NCI-H510A (cell line): ENCODE data around the gene LIFR.
A peak's percentile ranks its signal among the peaks of the same experiment; 100 is the strongest.

Experiments
- DNase-seq: peaks from one replicate; lab custom pipeline; 2025; lab: John Stamatoyannopoulos, UW

The LIFR gene

DNA sequence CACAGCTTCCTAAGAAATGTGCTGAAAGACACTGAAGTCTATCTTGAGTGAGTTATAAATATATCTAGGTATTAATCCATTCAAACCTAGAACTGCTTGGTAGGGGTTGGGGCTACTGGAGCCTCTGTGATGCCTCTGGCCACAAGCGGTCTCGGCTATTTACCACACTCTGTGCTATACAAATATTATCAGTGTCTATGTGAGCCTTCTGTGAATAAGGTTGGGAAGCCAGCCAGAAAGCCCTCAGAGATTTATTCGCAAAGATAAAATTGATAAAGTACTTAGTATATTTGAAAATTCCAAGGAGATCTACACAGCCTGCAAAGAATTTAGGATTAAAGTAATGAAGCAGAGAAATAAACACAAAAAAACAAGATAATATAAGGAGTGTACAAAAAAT is 41.4 kb downstream of the LIFR start:
- no peak for DNase-seq

DNA sequence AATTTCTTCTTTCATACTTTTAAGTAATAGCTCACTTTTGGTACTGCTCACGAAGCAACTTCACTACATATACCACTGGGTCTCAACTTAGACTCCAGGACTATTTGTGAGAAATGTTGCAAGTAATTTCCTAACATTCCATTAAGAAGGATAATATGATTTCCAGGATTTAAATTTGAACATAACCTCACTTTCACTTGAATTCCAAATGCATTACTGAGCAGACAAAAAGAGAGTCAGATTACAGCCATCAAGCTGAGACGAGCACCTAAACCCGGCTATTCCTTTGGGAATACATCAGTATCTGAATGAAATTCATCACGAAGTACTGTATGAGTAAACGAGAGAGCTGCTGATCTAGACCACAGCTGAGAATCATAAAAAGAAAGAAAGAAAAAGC is 47.3 kb downstream of the LIFR start:
- no peak for DNase-seq

DNA sequence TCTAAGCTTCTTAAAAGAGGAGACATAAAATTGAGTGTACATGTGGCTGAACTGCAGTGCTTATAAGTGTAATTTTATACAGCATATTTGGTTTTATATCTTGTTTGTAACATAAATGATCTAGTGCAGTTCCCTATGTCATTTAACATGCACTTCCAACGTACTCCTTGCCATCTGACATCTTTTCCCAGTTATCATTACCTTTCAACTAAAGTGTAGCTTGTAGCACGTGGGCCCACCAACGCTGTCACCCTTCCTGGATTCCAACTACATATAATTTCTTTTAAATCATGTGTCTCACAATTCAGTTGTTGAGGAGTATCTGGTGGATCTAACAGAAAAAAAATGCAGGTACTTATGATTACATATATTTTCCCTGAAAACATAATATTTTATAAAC is 50.1 kb downstream of the LIFR start:
- no peak for DNase-seq

GRCh38 chr5:38500573-38501260 is 55.7 kb downstream of the LIFR start:
- no peak for DNase-seq

- DNase-seq = no peak
Measured at GRCh38 chr5:38497946-38498345, 58.5 kb downstream of the LIFR start.

GRCh38 chr5:38494763-38495162 is 61.7 kb downstream of the LIFR start:
- no peak for DNase-seq

GRCh38 chr5:38494175-38494574 is 62.3 kb downstream of the LIFR start:
- DNase-seq = no peak

- DNase-seq = no peak
Measured at GRCh38 chr5:38483805-38484398, 72.5 kb downstream of the LIFR start.

DNA sequence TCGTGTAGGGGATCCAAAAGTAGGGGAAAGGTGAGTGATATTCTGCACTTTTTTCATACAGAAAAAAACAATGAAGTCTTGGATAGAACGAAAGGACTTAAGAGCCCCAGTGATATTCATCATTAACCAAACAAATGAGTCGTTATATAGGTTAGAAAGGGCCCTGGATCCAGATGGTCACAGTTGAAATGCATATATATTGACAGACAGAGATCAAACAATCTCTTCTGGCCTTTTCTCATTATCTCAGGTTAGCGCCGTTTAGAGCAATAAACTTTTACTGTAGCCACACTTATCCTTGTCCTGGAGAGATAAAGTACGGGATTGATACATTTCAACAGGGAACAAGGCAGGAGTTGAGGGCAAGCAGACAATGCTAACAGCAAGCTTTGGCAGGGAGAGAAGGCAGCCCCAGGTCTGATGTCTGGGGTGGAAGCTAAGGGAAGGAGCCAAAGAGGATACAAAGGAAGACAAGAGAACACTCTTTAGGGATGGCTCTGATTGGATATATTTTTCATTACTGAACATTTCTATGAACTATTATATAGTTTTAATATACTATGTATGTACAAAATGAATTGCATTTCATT is 77.0 kb downstream of the LIFR start:
- no peak for DNase-seq

DNA sequence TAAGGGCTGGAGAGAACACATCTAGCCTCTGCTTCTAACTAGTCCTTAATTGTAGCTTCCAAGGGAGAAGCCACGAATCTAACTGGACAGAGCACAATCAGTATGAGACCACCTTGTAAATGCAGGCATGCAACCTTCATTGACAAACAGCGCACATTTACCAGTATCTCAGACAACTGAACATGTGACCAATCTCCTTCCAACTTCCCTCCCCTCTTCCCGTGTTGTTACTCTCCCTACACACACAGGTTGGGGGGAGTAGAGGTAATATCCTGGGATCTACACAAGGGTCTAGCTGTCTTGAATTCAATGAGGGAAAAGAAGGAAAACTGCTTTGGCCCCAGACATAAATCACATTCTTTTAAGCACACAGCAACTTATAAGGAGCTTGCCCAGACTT is 77.6 kb downstream of the LIFR start:
- no peak for DNase-seq

- no peak for DNase-seq
Measured at GRCh38 chr5:38478166-38478565, 78.3 kb downstream of the LIFR start.

DNA sequence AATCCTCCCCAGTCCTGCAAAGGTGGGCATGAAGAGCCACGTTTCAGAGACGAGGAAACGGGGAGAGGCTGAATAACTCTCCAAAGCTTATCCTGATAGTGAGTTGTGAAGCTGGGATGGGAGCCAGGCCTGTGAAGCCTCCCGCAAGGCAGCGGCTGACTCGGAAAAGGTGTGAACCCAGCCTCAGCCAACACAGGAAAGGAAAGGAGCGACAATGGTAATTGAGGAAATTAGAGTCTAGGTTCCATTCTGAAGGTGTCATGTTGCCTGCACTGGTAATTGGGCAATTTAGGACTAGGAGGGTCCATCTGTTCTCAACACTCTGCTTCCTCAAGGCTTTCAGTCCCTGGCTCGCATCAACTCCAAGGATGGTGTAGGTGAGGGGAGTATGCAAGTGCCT is 83.4 kb downstream of the LIFR start:
- no peak for DNase-seq

- DNase-seq = no peak
Measured at GRCh38 chr5:38472541-38472940, 83.9 kb downstream of the LIFR start.

DNA sequence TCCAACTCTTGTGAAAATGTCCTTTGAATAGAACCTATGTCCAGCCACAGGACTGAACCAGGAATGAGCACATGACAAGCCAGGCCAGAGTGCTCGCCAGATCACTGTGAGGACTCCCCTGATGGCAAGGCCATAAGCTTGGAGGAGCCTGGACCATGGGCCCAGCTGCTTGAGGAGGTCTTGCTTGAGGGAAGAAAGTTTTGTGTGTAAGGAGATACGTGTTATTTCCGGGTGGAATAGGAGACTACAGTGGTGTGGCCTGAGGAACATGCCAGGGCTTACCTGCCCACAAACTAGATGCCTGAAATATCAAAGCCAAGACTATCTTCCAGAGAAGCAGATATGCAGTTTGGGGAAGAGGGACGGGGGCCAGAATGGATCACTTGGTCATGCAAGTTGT is 84.7 kb downstream of the LIFR start:
- no peak for DNase-seq

GRCh38 chr5:38469707-38470267 is 86.7 kb downstream of the LIFR start:
- DNase-seq = no peak

GRCh38 chr5:38468978-38469706 is 87.3 kb downstream of the LIFR start:
- DNase-seq = no peak

- DNase-seq = no peak
Measured at GRCh38 chr5:38468202-38468673, 88.2 kb downstream of the LIFR start.

DNA sequence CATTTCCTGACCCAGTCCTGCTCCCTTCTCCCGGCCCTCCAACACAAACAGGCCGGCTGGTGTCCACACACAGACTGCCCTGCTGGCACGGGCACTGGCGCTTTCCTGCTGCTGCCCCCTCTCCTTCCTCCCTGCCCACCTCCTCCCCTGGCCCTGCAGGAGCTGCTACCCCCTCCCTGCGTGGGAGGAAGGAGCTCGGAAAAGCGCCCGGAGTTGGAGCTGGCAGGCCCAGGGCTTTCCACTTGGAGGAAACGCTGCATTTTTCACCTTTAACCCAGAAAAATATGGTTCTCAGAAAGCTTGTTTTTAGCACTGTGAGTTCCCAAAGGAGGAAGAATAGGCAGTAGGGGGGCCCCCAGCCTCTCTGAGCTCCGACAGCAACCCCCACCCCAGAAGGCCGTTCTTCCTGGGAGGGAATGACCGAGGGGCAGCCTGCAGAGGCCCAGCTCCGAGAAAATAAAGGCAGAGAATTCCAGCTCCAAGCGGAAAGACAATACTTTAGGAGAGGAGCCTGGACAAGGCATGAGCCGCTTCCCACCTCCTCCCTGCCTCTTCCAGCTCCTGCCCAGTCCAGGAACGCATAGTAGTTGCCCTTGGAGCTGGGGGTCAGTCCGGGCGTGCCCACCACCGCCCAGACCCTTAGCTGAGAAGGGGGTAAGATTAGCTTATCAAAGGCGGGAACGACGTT is 88.9 kb downstream of the LIFR start:
- no peak for DNase-seq

DNA sequence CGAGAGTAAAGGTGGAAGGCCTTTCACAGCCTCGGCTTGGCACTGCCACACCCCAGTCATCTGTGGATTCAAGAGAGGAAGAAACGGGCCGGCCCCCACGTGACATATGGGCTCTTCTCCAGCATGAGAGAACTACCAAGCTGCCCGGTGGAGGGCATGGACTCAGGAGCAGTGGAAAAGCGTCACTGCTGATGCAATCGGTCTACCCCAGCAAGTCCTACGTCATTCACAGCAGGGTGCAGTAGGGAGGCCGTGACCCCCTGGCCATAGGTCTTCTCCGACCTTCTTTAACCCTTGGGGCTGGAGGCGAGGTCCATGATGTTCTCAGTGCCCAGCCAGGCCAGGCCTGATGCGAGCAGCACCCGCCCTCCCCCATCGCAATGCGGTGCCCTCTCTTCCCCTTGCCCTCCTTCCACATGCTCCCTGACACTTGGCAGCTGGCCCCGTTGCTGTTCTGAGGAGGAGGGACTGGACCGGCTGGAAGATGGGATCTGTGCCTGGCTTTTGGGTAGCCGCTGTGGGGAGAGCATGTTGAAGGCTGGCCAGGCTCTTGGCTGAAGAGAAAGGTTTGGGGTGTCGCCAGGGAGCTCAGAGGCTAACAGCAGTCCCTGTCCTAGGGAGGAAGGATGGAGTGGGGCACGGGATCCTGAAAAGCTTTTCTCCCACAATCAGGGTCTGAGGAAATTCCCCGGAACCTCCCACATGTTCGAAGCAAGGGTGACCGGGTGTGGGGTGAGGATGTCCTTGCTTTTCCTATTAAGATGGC is 89.8 kb downstream of the LIFR start:
- no peak for DNase-seq

- no peak for DNase-seq
Measured at GRCh38 chr5:38465702-38466423, 90.6 kb downstream of the LIFR start.

DNA sequence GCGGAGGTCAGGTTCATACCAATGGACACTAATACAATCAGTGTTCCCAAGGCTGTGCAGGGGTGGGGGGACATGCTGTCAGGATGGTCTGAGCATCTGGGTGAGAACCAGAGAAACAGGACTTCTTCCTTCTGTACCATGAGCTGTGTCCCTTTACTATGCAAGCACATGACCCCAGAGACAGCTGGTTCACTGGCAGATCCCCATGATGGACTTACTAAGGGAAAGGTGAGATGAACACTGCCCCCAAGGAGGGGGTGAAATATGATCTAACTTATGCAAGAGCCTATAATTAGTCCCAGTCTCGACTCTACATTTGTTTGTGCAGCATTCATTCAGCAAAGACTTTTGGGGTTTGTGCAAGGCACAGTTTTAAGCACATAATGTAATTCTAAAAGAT is 91.4 kb downstream of the LIFR start:
- DNase-seq = peak; percentile 66
